ENCODE results near the gene PFN2. TPM values are rescaled to one million over a fixed set of nuclear protein-coding genes. Genes with fewer than 3 reads are reported as not detected.

PFN2 gene
- polyA plus RNA-seq, 3 donors = not detected

- Mint-ChIP-seq H3K27ac (no peak overlapping the region), H3K4me1 (no peaks in the 10 kb centered on the region), H3K36me3 (no peaks in the 10 kb centered on the region), H3K9me3 (peaks cover 7 to 23% (median 17%) of the 10 kb centered on the region in 7 donors), H3K27me3 (ENCODE audit: low read depth in 3 of 3) (peaks cover 1 to 3% (median 2%) of the 10 kb centered on the region in 3 donors), H3K4me3 (no peak overlapping the region)
- no peak overlapping the region for H3K27ac ChIP-seq (ENCODE audit: low read depth in 1 of 2, low read length in 2 of 2)
- H3K9me3 ChIP-seq (replicated peaks in 1 of 2; ENCODE audit: control insufficient read depth in 1 of 2, insufficient read depth in 1 of 2, low read length in 2 of 2) = peaks cover 8 to 12% of the 10 kb centered on the region in 2 donors
- WGBS (ENCODE audit: insufficient coverage) = no CpG with 5 or more reads among the region's 1 CpG
- no peak overlapping the region for H3K4me2 ChIP-seq (replicated peaks; ENCODE audit: extremely low read depth, low read length, poor library complexity, severe bottlenecking)
- intact Hi-C loops (cut with micrococcal nuclease) = no loop called here
- H3K9ac ChIP-seq (ENCODE audit: insufficient read depth, low read length, poor library complexity, severe bottlenecking) = no peak overlapping the region
- no peaks in the 10 kb centered on the region for H3K27me3 ChIP-seq (ENCODE audit: control insufficient read depth in 2 of 2, insufficient read depth in 2 of 2, low read length in 2 of 2)
- TF ChIP-seq CTCF (IDR thresholded peaks at IDR 0.05) = no peak
- DNase-seq = no peak
- no peaks in the 10 kb centered on the region for H3K36me3 ChIP-seq (replicated peaks in 1 of 2; ENCODE audit: control insufficient read depth in 1 of 2, insufficient read depth in 2 of 2, low read length in 2 of 2)
- no peaks in the 10 kb centered on the region for H3K4me1 ChIP-seq (ENCODE audit: control insufficient read depth in 1 of 2, insufficient read depth in 2 of 2, low read length in 2 of 2)
- H2AFZ ChIP-seq (ENCODE audit: insufficient read depth, low read depth, low read length, poor library complexity, severe bottlenecking) = no peak overlapping the region
- H4K20me1 ChIP-seq (ENCODE audit: insufficient read depth, low read length) = no peaks in the 10 kb centered on the region
- no peak overlapping the region for H3K4me3 ChIP-seq (replicated peaks in 1 of 3; ENCODE audit: low read depth in 2 of 3, low read length in 3 of 3)
- no peaks in the 10 kb centered on the region for H3K79me2 ChIP-seq (ENCODE audit: insufficient read depth, low read length)
These were observed 28.3 kb upstream of the PFN2 start for GRCh38 chr3:149998946-149999345.

- Histone ChIP-seq H3K36me3 (replicated peaks in 1 of 2; ENCODE audit: control insufficient read depth in 1 of 2, insufficient read depth in 2 of 2, low read length in 2 of 2) (no peaks in the 10 kb centered on the region), H3K27ac (ENCODE audit: low read depth in 1 of 2, low read length in 2 of 2) (no peak overlapping the region), H2AFZ (ENCODE audit: insufficient read depth, low read depth, low read length, poor library complexity, severe bottlenecking) (no peak overlapping the region)
These were observed 21.8 kb upstream of the PFN2 start for GRCh38 chr3:149992416-149993058.

More at GRCh38 chr3:149992416-149993058, 21.8 kb upstream of the PFN2 start:
- no peak overlapping the region for H3K4me3 ChIP-seq (replicated peaks in 1 of 3; ENCODE audit: low read depth in 2 of 3, low read length in 3 of 3)
- intact Hi-C loops (cut with micrococcal nuclease) = no loop called here
- peaks cover 16 to 28% (median 25%) of the 10 kb centered on the region in 7 donors for H3K9me3 Mint-ChIP-seq
- no peak for DNase-seq
- no peaks in the 10 kb centered on the region for H4K20me1 ChIP-seq (ENCODE audit: insufficient read depth, low read length)
- WGBS (ENCODE audit: insufficient coverage) = no CpG with 5 or more reads among the region's 4 CpGs
- no peaks in the 10 kb centered on the region for H3K4me1 ChIP-seq (ENCODE audit: control insufficient read depth in 1 of 2, insufficient read depth in 2 of 2, low read length in 2 of 2)
- no peak overlapping the region for H3K27ac Mint-ChIP-seq
- no peak overlapping the region for H3K4me3 Mint-ChIP-seq
- H3K27me3 ChIP-seq (ENCODE audit: control insufficient read depth in 2 of 2, insufficient read depth in 2 of 2, low read length in 2 of 2) = no peaks in the 10 kb centered on the region
- H3K4me2 ChIP-seq (replicated peaks; ENCODE audit: extremely low read depth, low read length, poor library complexity, severe bottlenecking) = no peak overlapping the region
- TF ChIP-seq CTCF (IDR thresholded peaks at IDR 0.05) = no peak
- no peak overlapping the region for H3K9ac ChIP-seq (ENCODE audit: insufficient read depth, low read length, poor library complexity, severe bottlenecking)
- peaks cover 5 to 6% (median 5%) of the 10 kb centered on the region in 3 donors for H3K27me3 Mint-ChIP-seq (ENCODE audit: low read depth in 3 of 3)
- H3K4me1 Mint-ChIP-seq = no peaks in the 10 kb centered on the region
- H3K9me3 ChIP-seq (replicated peaks in 1 of 2; ENCODE audit: control insufficient read depth in 1 of 2, insufficient read depth in 1 of 2, low read length in 2 of 2) = peaks cover 18 to 19% of the 10 kb centered on the region in 2 donors
- no peaks in the 10 kb centered on the region for H3K79me2 ChIP-seq (ENCODE audit: insufficient read depth, low read length)
- no peaks in the 10 kb centered on the region for H3K36me3 Mint-ChIP-seq
